Stimulated activated CD8-positive, alpha-beta memory T cell treated with anti-CD3 and anti-CD28 coated beads, Interleukin-4, amount 100 ng/mL, for 48 hours (primary cell): ENCODE data around the gene OLFM1.

ENCODE experiments used
- DNase-seq: peaks from one replicate; pipeline ENCODE4 v3.0.0-alpha.2; 2020

The OLFM1 gene

GRCh38 chr9:135076876-135077430 lies 10.5 kb upstream of the OLFM1 start:
- DNase-seq: no peak

GRCh38 chr9:135077497-135078200 lies 9.8 kb upstream of the OLFM1 start:
- DNase-seq: peak; percentile 35

- no peak for DNase-seq
Measured at GRCh38 chr9:135078361-135078821, 9.1 kb upstream of the OLFM1 start.

- no peak for DNase-seq
Measured at GRCh38 chr9:135079018-135079417, 8.4 kb upstream of the OLFM1 start.

- DNase-seq: no peak
Measured at GRCh38 chr9:135079676-135080075, 7.8 kb upstream of the OLFM1 start.

GRCh38 chr9:135080286-135081263 lies 6.9 kb upstream of the OLFM1 start:
- DNase-seq: no peak

GRCh38 chr9:135081264-135081660 lies 6.2 kb upstream of the OLFM1 start:
- DNase-seq: no peak

- DNase-seq: no peak
Measured at GRCh38 chr9:135081731-135082130, 5.7 kb upstream of the OLFM1 start.

- no peak for DNase-seq
Measured at GRCh38 chr9:135082536-135082935, 4.9 kb upstream of the OLFM1 start.

- no peak for DNase-seq
Measured at GRCh38 chr9:135083241-135083810, 4.1 kb upstream of the OLFM1 start.

- no peak for DNase-seq
Measured at GRCh38 chr9:135083831-135084230, 3.6 kb upstream of the OLFM1 start.

- no peak for DNase-seq
Measured at GRCh38 chr9:135084262-135084661, 3.2 kb upstream of the OLFM1 start.

- DNase-seq: no peak
Measured at GRCh38 chr9:135084881-135085760, 2.3 kb upstream of the OLFM1 start.

- DNase-seq: peak; percentile 80
Measured at GRCh38 chr9:135085830-135086546, 1.5 kb upstream of the OLFM1 start.

- DNase-seq: no peak
Measured at GRCh38 chr9:135086597-135087488, 625 bp upstream of the OLFM1 start.

- no peak for DNase-seq
Measured at GRCh38 chr9:135087899-135088347, 455 bp downstream of the OLFM1 start.

- no peak for DNase-seq
Measured at GRCh38 chr9:135088348-135088978, 995 bp downstream of the OLFM1 start.

- DNase-seq: no peak
Measured at GRCh38 chr9:135088979-135089847, 1.7 kb downstream of the OLFM1 start.

GRCh38 chr9:135090081-135090480 lies 2.6 kb downstream of the OLFM1 start:
- DNase-seq: no peak
